Cerebellar cortex (tissue), 1 donor: ENCODE data around the gene SPIB.
"Not testable (repeated sequence)": the region's sequence is repeated elsewhere in the genome, so short reads cannot be mapped to it uniquely, and the experiment has no call there.

ENCODE experiments used
- DNase-seq: peaks from one replicate; pipeline ENCODE4 v3.0.0-alpha.2; 2015; ENCODE audit warnings: low spot score

Gene SPIB

DNA sequence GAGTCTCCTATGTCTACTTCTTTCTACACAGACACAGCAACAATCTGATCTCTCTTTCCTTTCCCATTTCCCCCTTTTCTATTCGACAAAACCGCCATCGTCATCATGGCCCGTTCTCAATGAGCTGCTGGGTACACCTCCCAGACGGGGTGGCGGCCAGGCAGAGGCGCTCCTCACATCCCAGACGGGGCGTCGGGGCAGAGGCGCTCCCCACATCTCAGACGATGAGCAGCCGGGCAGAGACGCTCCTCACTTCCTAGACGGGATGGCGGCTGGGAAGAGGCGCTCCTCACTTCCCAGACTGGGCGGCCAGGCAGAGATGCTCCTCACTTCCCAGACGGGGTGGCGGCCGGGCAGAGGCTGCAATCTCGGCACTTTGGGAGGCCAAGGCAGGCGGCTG lies 27.8 kb upstream of the SPIB start:
- not testable (repeated sequence) for DNase-seq

DNA sequence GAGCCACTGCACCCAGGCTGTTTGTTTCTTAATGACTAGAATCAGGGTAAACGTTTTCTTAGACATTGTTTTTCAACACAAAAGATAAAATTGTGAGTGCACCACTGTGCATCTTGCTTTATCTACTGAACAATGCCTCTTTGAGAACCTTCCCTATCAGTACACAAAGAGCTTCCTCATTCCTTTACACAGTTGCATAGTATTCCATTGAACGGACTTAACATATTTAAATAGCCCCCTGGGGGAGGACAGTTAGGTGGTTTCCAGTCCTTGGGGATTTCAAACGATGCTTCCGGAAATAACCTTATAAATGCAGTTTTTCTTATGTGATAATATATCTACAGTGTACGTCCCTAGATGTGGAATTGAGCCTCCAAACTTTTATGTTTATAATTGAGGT lies 26.0 kb upstream of the SPIB start:
- DNase-seq: no peak

DNA sequence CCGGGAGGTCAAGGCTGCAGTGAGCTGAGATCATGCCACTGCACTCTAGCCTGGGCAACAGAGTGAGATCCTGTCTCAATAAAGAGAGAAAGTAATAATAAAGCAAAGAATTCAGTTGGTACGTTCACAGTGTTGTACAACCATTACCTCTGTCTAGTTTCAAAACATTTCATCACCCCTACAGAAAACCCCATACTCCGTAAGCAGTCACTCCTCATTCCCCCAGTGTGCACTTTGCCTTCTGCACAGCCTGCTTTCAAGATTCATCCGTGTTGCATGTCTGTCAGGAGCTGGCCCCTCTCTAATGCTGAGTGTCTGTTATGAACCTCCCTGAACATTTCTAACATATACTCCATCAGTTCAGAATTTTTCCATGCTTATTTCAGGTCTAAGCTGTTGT lies 25.1 kb upstream of the SPIB start:
- DNase-seq: no peak

DNA sequence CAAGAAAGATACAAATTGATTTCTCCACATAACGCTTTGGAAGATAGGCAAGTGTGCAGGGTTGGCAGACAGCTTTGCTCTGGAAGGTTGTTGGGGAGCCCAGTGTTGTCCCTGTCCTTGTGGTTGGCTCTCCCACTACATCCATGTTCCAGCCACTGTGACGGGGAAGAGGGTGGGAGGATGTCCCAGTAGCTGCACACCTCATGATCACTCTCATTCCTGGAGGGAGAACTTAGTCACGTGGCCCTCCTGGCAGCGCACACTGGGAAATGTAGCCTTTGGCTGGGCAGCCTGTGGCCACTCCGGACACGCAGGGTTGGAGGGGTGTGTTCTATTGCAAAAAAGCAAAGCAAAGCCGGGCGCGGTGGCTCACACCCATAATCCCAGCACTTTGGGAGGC lies 24.7 kb upstream of the SPIB start:
- no peak for DNase-seq

DNA sequence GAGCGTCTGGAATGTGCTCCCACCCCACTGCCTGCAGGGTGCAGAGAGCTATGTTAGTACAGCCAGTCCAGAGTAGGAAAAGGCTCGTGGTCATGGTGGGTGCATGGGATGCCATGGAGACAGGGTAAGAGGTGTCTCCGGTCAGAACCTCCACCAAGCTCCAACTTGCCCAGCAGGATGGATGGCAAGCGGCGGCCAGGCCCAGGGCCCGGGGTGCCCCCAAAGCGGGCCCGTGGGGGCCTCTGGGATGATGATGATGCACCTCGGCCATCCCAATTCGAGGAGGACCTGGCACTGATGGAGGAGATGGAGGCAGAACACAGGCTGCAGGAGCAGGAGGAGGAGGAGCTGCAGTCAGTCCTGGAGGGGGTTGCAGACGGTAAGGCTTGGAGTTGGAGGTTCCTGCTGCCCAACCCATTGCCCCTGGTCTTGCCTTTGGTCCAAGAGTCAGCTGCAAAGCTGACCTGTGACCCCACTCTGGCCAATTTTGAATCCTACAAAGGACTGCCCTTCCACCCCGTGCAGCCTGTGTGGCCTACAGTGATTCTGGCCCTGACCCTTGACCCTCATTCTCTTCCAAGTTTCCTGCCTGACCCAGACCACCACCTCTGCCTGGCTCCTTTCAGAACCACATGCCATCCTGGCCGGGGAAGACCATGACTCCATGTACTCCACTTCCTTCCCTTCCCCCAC lies 19.9 kb upstream of the SPIB start:
- DNase-seq: no peak

- DNase-seq: no peak
These were observed 19.4 kb upstream of the SPIB start for GRCh38 chr19:50399368-50399745.

GRCh38 chr19:50401605-50402450 lies 16.9 kb upstream of the SPIB start:
- DNase-seq: no peak

- no peak for DNase-seq
These were observed 16.0 kb upstream of the SPIB start for GRCh38 chr19:50402544-50403301.

GRCh38 chr19:50406156-50406820 lies 12.4 kb upstream of the SPIB start:
- no peak for DNase-seq

GRCh38 chr19:50406829-50407228 lies 11.9 kb upstream of the SPIB start:
- DNase-seq: no peak

GRCh38 chr19:50409347-50409746 lies 9.4 kb upstream of the SPIB start:
- DNase-seq: no peak

DNA sequence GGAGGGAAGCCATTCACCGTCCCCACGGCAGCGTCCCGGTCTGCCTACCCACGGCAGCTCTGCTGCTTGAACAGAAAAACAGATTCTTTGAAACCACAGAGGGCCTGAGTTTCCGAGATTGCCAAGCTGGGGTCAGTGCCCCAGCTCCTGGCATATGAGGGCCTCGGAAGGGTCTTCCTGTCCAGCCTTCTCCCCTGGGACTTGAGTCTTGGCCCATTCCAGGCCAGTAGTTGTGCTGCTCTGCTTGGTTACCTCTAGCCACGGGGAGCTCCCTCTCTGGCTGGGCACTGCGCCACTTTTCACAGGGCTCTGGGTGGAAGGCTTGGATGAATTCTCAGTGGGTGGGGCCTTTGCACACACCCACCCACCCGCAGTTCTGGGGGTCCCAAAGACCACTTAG lies 8.6 kb upstream of the SPIB start:
- no peak for DNase-seq

- DNase-seq: no peak
These were observed 6.3 kb upstream of the SPIB start for GRCh38 chr19:50412419-50412818.

GRCh38 chr19:50413096-50413495 lies 5.6 kb upstream of the SPIB start:
- no peak for DNase-seq

GRCh38 chr19:50413531-50413930 lies 5.2 kb upstream of the SPIB start:
- no peak for DNase-seq

GRCh38 chr19:50414864-50415660 lies 3.7 kb upstream of the SPIB start:
- peak; percentile 71 for DNase-seq

DNA sequence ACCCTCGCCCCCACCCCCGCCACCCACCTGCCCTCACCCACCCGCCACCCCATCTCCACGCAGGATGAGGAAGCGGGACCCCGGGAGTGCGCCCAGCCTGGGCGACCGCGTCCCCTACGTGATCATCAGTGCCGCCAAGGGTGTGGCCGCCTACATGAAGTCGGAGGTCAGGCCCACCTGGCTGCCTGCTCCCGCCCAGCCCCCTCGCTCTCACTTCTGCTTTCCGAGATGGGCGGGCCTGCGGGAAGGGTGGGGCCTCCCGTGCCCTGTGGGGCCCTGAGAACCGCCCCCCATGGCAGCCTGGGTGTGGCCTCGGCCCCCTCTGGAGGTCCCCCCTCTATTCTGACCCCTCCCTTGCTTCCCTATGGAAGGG lies 3.1 kb upstream of the SPIB start:
- DNase-seq: no peak

- DNase-seq: no peak
These were observed 2.4 kb upstream of the SPIB start for GRCh38 chr19:50416034-50416977.

DNA sequence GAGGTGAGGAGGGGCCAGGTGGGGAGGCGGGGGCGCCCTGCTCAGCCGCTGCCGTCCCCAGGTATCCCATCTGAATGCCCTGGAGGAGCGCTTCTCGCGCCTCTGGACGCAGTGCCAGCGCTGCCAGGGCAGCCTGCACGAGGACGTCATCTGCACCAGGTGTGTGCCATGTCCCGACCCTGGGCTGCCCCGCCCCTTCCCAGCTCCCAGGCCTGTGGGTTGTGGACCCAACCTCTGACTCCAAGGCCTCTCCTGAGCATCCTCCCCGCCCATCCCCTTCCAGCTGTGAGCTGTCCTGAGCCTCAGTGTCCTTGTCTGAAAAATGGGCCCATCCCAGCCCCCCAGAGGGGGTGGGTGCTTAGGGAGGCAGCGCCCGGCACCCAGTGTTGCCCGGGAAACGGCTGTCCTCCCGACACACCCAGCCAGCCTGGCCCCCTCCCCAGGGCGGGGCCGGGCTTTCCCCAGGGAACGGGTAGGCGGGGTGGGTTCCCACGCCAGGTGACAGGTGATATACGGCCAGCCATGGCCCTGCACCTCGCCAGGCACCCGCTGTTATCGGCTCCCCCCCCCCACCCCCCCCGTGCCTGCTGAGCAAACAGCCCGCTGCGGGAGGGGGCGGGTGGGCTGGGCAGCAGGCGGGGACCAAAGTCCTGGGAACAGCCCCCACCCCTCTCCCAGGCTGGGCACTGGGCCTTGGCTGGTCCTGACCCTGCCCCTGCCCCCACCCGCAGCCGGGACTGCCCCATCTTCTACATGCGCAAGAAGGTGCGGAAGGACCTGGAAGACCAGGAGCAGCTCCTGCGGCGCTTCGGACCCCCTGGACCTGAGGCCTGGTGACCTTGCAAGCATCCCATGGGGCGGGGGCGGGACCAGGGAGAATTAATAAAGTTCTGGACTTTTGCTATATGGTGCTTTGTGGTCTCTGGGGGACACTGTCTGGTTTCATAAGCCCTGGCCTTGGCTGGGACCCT lies 1.3 kb upstream of the SPIB start:
- no peak for DNase-seq
